GM21381 (cell line): ENCODE measurements around the gene SEMA4B.
"Not testable (repeated sequence)": the region's sequence is repeated elsewhere in the genome, so short reads cannot be mapped to it uniquely, and the experiment has no call there.

ENCODE experiments used
- ATAC-seq: cut with Tn5 transposase; IDR thresholded peaks from one replicate; pipeline ENCODE4 v1.9.1; 2021; ENCODE audit warnings: mild to moderate bottlenecking, moderate library complexity; ENCODE audit not compliant: unreplicated experiment

The SEMA4B gene

GRCh38 chr15:90181776-90182175 is 19.4 kb upstream of the SEMA4B start:
- ATAC-seq = no peak

- ATAC-seq = peak; percentile 44
These were observed 16.9 kb upstream of the SEMA4B start for GRCh38 chr15:90184119-90184785.

- ATAC-seq = peak; percentile 71
These were observed 16.1 kb upstream of the SEMA4B start for GRCh38 chr15:90184786-90185704.

DNA sequence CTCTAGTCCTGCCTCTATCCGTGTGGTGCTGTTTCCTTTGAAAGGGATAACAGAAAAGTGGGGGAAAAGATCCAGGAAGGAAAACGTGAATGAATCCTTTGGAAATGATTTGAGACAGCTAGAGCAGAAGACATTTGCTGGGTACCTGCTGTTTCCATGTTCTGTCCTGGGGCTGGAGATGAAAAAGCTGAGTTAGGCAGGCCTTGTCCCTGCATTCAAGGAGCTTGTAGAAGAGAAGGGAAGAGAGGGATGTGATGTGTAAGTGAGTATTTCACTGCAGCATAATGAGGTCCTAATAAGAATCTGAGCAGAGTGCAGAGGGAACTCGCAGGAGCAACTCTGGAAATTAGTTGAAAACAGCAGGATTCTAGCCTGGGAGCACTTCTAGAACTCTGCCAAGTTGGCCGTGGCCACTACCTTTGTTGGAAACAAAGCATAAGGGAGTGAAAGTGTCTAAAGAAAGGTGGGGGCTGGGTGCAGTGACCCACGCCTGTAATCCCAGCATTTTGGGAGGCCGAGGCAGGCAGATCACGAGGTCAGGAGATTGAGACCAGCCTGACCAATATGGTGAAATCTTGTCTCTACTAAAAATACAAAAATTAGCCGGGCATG is 13.8 kb upstream of the SEMA4B start:
- ATAC-seq = no peak

GRCh38 chr15:90188065-90188464 is 13.1 kb upstream of the SEMA4B start:
- ATAC-seq = not testable (repeated sequence)

GRCh38 chr15:90188914-90189748 is 12.0 kb upstream of the SEMA4B start:
- no peak for ATAC-seq

DNA sequence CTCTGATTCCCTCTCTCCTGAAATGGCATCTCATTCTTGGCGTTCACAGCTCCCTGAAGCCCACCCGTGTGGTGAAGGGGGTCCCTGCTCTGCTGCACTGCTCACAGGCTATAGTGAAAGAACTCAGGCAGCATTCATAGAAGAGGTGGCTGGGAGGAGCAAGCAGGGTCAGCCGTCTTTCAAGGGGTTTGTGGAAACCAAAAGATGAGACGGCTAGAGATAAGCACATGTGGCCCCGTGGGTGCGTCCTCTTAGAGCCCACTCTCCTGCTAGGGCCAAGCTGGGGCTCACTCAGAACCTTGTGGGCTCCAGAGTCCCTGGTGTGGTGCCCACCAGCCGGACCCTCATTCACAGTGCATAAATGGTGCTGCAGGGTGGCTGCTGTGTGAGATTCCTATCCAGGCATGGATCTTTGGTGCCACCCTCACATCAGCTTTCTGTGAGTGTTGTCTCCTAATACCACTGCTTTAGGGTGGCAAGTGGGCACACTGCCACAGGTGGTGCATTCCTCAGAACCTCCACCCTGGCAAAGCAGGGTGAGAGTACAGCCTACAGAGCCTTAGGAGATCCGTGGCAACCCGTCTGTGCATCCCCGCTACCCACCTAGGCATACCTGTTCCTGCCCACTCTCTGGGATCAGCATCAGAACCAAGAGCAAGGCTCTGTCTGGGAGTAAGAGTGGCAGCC is 11.2 kb upstream of the SEMA4B start:
- ATAC-seq = no peak

DNA sequence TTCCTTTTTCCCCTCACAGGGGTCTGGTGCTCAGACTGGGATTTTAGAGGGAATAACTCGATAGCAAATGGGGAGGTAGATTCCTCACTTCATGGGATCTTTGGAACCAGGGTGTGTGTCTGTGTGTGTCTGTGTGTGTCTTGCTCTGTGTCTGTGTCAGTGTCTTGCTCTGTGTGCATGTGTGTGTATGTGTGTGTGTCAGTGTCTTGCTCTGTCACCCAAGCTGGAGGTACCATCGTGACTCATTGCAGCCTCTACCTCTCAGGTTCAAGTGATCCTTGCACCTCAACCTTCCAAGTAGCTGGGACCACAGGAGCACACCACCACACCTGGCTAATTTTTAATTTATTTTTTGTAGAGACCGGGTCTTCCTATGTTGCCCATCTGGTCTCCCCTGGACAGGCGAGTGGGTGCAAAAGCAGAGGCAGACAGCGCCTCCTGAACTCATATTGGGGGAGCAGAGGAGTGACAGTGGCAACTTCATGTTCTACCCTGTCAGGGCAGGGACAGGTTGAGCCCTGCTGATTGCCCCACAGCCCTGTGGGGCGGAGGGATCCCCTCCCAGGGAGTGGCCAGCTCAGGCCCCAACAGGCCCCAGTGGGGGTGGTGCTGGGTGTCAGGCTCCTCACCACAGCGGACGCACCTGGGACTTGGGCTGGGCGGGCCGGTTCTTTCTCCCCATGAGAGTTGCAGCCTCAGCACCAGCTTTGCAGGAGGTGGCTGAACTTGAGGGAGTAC is 10.4 kb upstream of the SEMA4B start:
- peak; percentile 53 for ATAC-seq

- peak; percentile 21 for ATAC-seq
These were observed 9.8 kb upstream of the SEMA4B start for GRCh38 chr15:90191344-90191687.

DNA sequence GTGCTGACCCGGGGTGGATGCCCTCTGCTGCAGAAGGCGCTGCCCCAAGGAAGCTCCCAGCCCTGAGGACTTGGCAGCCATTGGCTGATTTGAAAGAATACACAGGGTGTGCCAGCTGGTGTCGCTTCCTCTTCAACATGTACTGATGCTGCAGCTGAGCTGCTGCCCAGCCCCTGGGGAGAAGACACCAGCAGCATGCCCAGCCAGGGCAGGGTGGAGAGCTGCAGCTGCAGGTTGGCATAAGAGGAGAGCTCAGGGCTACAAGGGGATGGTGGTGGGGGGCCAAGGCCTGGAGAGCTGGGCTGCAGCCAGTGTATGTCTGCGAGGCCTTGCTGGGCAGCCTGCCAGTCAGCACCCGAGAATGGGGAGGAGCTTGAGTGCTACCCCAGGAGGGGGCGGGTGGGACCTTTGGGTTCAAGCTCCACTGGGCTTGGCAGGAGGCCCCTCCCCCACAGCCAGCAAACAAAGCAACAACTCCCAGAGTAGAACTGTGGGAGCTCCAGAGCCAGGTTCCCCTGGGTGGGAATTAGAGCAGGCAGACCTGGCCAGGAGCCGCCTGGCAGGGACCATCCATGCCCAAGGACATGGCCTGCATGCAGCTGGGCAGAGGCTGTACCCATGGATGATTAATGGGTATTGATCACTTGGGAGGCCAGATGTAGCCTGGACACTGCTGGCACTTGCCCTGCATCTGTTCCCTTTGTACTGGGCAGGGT is 9.2 kb upstream of the SEMA4B start:
- ATAC-seq = peak; percentile 55

GRCh38 chr15:90192961-90193786 is 8.0 kb upstream of the SEMA4B start:
- ATAC-seq = no peak

DNA sequence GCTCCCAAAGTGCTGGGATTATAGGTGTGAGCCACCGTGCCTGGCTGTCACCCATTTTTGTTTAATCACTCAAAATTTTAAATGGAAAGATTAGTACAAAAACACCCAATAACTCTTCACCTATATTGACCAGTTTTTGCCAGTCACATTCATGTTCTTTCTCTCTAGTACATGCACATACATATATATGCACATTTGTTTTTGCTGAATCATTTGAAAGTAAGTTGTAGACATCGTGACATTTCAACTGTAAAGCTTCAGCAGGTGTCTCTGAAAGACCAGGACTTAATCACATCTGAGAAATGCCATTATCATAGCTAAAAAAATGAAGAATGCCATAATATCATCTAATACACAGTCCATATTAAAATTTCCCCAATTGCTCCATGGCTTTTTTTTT is 6.5 kb upstream of the SEMA4B start:
- no peak for ATAC-seq

DNA sequence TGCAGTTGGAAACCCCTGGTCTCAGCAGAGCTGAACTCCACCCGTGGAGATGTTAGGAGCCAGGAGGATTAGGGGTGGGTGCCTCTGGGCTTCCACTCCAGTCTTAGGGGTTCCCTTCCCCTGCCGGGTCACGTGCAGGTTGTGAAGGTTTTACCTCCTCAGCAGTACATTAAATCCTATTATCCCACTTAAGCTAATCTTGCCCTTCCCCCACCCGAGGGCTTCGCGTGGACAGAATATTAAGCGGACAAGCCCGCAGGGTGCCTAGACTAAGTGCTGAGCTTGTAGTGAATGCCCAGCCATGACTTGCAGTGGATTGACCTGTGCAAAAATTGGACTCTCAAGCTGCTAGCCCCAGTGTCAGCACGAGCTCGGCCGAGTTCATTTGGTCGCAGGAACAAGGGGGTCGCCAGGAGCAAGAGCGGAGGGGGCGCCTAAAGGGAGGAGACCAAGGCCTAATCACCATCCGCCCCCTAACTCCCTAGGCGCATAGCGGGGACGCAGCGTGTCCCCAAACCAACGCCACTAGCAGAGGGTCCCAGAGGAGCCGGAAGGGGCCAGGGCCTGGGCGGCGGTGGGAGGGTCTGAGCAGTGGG is 498 bp upstream of the SEMA4B start:
- peak; percentile 16 for ATAC-seq

- ATAC-seq = no peak
These were observed 830 bp downstream of the SEMA4B start for GRCh38 chr15:90201944-90202375.

DNA sequence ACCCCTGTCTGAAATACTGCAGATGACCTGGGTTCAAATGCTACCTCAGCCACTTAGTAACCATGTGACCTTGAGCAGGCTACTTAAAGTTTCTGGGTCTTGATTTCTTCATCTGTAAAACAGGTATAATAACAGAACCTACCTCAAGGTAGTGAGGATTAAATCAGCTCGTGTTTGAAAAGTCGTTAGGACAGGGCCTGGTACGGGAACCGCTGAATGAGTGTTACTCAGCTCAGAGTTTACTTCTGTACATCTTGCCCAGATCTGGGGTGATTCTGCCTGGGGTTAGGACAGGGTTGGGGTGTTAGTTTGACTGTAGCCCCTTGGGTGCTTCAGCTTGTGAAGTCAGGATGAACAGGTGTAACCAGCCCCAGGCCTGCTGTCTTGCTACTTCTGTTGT is 1.8 kb downstream of the SEMA4B start:
- ATAC-seq = no peak

DNA sequence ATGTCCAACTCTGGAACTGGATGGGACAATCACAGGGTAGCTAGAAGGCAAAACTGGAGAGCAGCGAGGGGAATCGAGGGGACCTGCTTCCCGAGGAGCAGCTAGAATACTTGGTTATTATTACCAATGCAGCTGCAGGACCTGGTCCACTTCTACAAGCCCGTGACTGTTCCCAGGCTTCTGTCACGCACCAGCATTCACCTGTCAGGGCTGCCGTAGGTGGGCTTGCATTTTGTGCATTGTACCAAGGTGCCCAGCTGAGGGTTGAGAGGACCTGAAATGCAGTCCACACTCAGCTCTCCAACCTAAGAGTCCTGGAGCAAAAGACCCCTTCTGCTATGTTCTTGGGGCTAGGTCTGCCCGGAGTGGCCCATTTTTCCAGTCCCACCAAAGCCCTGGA is 2.3 kb downstream of the SEMA4B start:
- no peak for ATAC-seq

- ATAC-seq = no peak
These were observed 2.8 kb downstream of the SEMA4B start for GRCh38 chr15:90203922-90204321.
